ENCODE results near the gene STAG1.
"Not testable (repeated sequence)": the region's sequence is repeated elsewhere in the genome, so short reads cannot be mapped to it uniquely, and the experiment has no call there.

Gene STAG1

GRCh38 chr3:136532766-136533165, 219.4 kb downstream of the STAG1 start:
- H3K4me1 ChIP-seq (ENCODE audit: control insufficient read depth, low read depth, low read length), result no peaks in the 10 kb centered on the region
- no peak overlapping the region for H3K9ac ChIP-seq (ENCODE audit: low read length)
- no peak overlapping the region for H3K27ac ChIP-seq (ENCODE audit: low read depth, low read length)
- H3K23ac ChIP-seq (ENCODE audit: low read length), result no peak overlapping the region
- no peak overlapping the region for H3K56ac ChIP-seq (ENCODE audit: low read length)
- no peaks in the 10 kb centered on the region for H3K79me2 ChIP-seq (ENCODE audit: control insufficient read depth, insufficient read depth, low read length)
- H2BK5ac ChIP-seq (ENCODE audit: low read length), result no peak overlapping the region
- no peak overlapping the region for H2BK15ac ChIP-seq (replicated peaks; ENCODE audit: low read depth)
- no peak overlapping the region for H3K4me2 ChIP-seq (ENCODE audit: low read length)
- H3K18ac ChIP-seq (ENCODE audit: low read length), result no peak overlapping the region
- H2BK120ac ChIP-seq (ENCODE audit: low read depth, low read length), result no peak overlapping the region
- no peak overlapping the region for H4K5ac ChIP-seq (ENCODE audit: low read length)
- H3K79me1 ChIP-seq (ENCODE audit: low read length), result no peaks in the 10 kb centered on the region
- no peaks in the 10 kb centered on the region for H3K36me3 ChIP-seq (ENCODE audit: control insufficient read depth, insufficient read depth, low read length)
- no peak overlapping the region for H4K8ac ChIP-seq (ENCODE audit: low read depth, low read length)
- H3K27me3 ChIP-seq (ENCODE audit: insufficient read depth, low read length, poor library complexity), result no peaks in the 10 kb centered on the region
- DNase-seq, result no peak
- no peak overlapping the region for H3K4ac ChIP-seq (ENCODE audit: low read depth, low read length)
- no CpG with 5 or more reads among the region's 1 CpG for WGBS (ENCODE audit: extremely low coverage, insufficient coverage, low lambda C conversion rate)
- no peak overlapping the region for H3K4me3 ChIP-seq (ENCODE audit: low read length)
- no peak overlapping the region for H2AK5ac ChIP-seq (ENCODE audit: low read length)

GRCh38 chr3:136518102-136518501, 234.1 kb downstream of the STAG1 start:
- Histone ChIP-seq H3K23ac (ENCODE audit: low read length) (no peak overlapping the region), H2BK5ac (ENCODE audit: low read length) (no peak overlapping the region), H3K79me2 (ENCODE audit: control insufficient read depth, insufficient read depth, low read length) (no peaks in the 10 kb centered on the region), H3K9ac (ENCODE audit: low read length) (no peak overlapping the region), H4K5ac (ENCODE audit: low read length) (no peak overlapping the region), H3K4me3 (ENCODE audit: low read length) (no peak overlapping the region), H3K56ac (ENCODE audit: low read length) (no peak overlapping the region), H3K18ac (ENCODE audit: low read length) (no peak overlapping the region), H3K79me1 (ENCODE audit: low read length) (no peaks in the 10 kb centered on the region), H2AK5ac (ENCODE audit: low read length) (no peak overlapping the region), H2BK15ac (replicated peaks; ENCODE audit: low read depth) (no peak overlapping the region), H4K8ac (ENCODE audit: low read depth, low read length) (no peak overlapping the region), H3K4me2 (ENCODE audit: low read length) (no peak overlapping the region), H3K27ac (ENCODE audit: low read depth, low read length) (no peak overlapping the region), H3K4me1 (ENCODE audit: control insufficient read depth, low read depth, low read length) (no peaks in the 10 kb centered on the region), H3K4ac (ENCODE audit: low read depth, low read length) (no peak overlapping the region), H3K36me3 (ENCODE audit: control insufficient read depth, insufficient read depth, low read length) (no peaks in the 10 kb centered on the region), H2BK120ac (ENCODE audit: low read depth, low read length) (no peak overlapping the region), H3K27me3 (ENCODE audit: insufficient read depth, low read length, poor library complexity) (no peaks in the 10 kb centered on the region)
- no CpG with 5 or more reads among the region's 2 CpGs for WGBS (ENCODE audit: extremely low coverage, insufficient coverage, low lambda C conversion rate)
- DNase-seq, result no peak

DNA sequence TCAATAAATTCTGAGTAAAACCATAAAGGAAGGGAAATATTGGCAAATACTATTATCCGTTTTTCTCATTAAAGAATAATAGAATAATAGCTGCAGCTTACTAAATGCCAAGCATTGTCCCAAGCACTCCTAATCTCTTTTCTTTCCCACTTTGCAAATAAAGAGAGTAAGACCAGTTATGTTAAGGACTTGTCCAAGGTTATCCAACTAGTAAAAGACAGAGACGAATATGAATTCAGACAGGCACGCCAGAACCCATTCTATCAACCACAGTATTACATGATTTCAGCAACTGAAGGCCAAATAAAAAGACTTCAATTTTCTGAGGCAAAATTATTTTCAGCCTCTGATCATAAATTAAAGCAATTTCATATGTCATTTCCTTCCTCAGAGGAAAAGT, 235.5 kb downstream of the STAG1 start:
- no CpG with 5 or more reads among the region's 3 CpGs for WGBS (ENCODE audit: extremely low coverage, insufficient coverage, low lambda C conversion rate)
- Histone ChIP-seq H3K4ac (ENCODE audit: low read depth, low read length) (no peak overlapping the region), H3K9ac (ENCODE audit: low read length) (no peak overlapping the region), H3K27me3 (ENCODE audit: insufficient read depth, low read length, poor library complexity) (no peaks in the 10 kb centered on the region), H3K18ac (ENCODE audit: low read length) (no peak overlapping the region), H3K79me1 (ENCODE audit: low read length) (no peaks in the 10 kb centered on the region), H3K27ac (ENCODE audit: low read depth, low read length) (no peak overlapping the region), H2AK5ac (ENCODE audit: low read length) (no peak overlapping the region), H3K36me3 (ENCODE audit: control insufficient read depth, insufficient read depth, low read length) (no peaks in the 10 kb centered on the region), H3K4me3 (ENCODE audit: low read length) (no peak overlapping the region), H2BK15ac (replicated peaks; ENCODE audit: low read depth) (no peak overlapping the region), H3K4me1 (ENCODE audit: control insufficient read depth, low read depth, low read length) (no peaks in the 10 kb centered on the region), H3K79me2 (ENCODE audit: control insufficient read depth, insufficient read depth, low read length) (no peaks in the 10 kb centered on the region), H4K8ac (ENCODE audit: low read depth, low read length) (no peak overlapping the region), H2BK120ac (ENCODE audit: low read depth, low read length) (no peak overlapping the region), H4K5ac (ENCODE audit: low read length) (no peak overlapping the region), H3K23ac (ENCODE audit: low read length) (no peak overlapping the region), H3K56ac (ENCODE audit: low read length) (no peak overlapping the region), H3K4me2 (ENCODE audit: low read length) (no peak overlapping the region), H2BK5ac (ENCODE audit: low read length) (no peak overlapping the region)
- DNase-seq, result no peak

DNA sequence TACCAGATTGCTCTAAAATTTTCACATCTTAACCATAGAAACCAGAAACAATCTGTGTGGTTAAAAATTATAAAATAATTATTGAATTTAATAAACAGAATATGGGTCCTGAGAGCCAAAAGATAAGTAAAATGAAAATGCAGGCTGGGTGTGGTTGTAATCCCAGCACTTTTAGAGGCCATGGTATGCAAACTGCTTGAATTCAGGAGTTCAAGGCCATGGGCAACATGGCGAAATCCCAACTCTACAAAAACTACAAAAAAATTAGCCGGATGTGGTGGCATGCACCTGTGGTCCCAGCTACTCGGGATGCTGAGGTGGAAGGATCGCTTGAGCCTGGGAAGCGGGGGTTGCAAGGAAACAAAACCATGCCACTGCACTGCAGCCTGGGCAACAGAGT, 236.1 kb downstream of the STAG1 start:
- no peak overlapping the region for H4K5ac ChIP-seq (ENCODE audit: low read length)
- no peaks in the 10 kb centered on the region for H3K79me1 ChIP-seq (ENCODE audit: low read length)
- H3K56ac ChIP-seq (ENCODE audit: low read length), result no peak overlapping the region
- no peak overlapping the region for H3K23ac ChIP-seq (ENCODE audit: low read length)
- no peaks in the 10 kb centered on the region for H3K79me2 ChIP-seq (ENCODE audit: control insufficient read depth, insufficient read depth, low read length)
- no peaks in the 10 kb centered on the region for H3K4me1 ChIP-seq (ENCODE audit: control insufficient read depth, low read depth, low read length)
- no peak overlapping the region for H3K18ac ChIP-seq (ENCODE audit: low read length)
- H2AK5ac ChIP-seq (ENCODE audit: low read length), result no peak overlapping the region
- no peak overlapping the region for H3K4ac ChIP-seq (ENCODE audit: low read depth, low read length)
- WGBS (ENCODE audit: extremely low coverage, insufficient coverage, low lambda C conversion rate), result no CpG with 5 or more reads among the region's 5 CpGs
- H2BK120ac ChIP-seq (ENCODE audit: low read depth, low read length), result no peak overlapping the region
- H3K27me3 ChIP-seq (ENCODE audit: insufficient read depth, low read length, poor library complexity), result no peaks in the 10 kb centered on the region
- H3K27ac ChIP-seq (ENCODE audit: low read depth, low read length), result no peak overlapping the region
- H2BK15ac ChIP-seq (replicated peaks; ENCODE audit: low read depth), result no peak overlapping the region
- H3K4me2 ChIP-seq (ENCODE audit: low read length), result no peak overlapping the region
- DNase-seq, result no peak
- no peaks in the 10 kb centered on the region for H3K36me3 ChIP-seq (ENCODE audit: control insufficient read depth, insufficient read depth, low read length)
- no peak overlapping the region for H3K4me3 ChIP-seq (ENCODE audit: low read length)
- H2BK5ac ChIP-seq (ENCODE audit: low read length), result no peak overlapping the region
- no peak overlapping the region for H3K9ac ChIP-seq (ENCODE audit: low read length)
- H4K8ac ChIP-seq (ENCODE audit: low read depth, low read length), result no peak overlapping the region

GRCh38 chr3:136514533-136514932, 237.6 kb downstream of the STAG1 start:
- not testable (repeated sequence) for H3K4me3 ChIP-seq (ENCODE audit: low read length); H3K36me3 ChIP-seq (ENCODE audit: control insufficient read depth, insufficient read depth, low read length); H2BK5ac ChIP-seq (ENCODE audit: low read length); H2AK5ac ChIP-seq (ENCODE audit: low read length); H3K27ac ChIP-seq (ENCODE audit: low read depth, low read length); H3K79me1 ChIP-seq (ENCODE audit: low read length); H4K8ac ChIP-seq (ENCODE audit: low read depth, low read length); H2BK15ac ChIP-seq (replicated peaks; ENCODE audit: low read depth); H3K23ac ChIP-seq (ENCODE audit: low read length); H3K4me1 ChIP-seq (ENCODE audit: control insufficient read depth, low read depth, low read length); DNase-seq; H3K79me2 ChIP-seq (ENCODE audit: control insufficient read depth, insufficient read depth, low read length); H3K18ac ChIP-seq (ENCODE audit: low read length); H3K56ac ChIP-seq (ENCODE audit: low read length); H3K4ac ChIP-seq (ENCODE audit: low read depth, low read length); H3K9ac ChIP-seq (ENCODE audit: low read length); H3K27me3 ChIP-seq (ENCODE audit: insufficient read depth, low read length, poor library complexity); H2BK120ac ChIP-seq (ENCODE audit: low read depth, low read length); H4K5ac ChIP-seq (ENCODE audit: low read length); H3K4me2 ChIP-seq (ENCODE audit: low read length)
- WGBS (ENCODE audit: extremely low coverage, insufficient coverage, low lambda C conversion rate), result no CpG with 5 or more reads among the region's 7 CpGs

- Histone ChIP-seq H2BK5ac (ENCODE audit: low read length) (no peak overlapping the region), H3K9ac (ENCODE audit: low read length) (no peak overlapping the region), H2BK15ac (replicated peaks; ENCODE audit: low read depth) (no peak overlapping the region), H3K36me3 (ENCODE audit: control insufficient read depth, insufficient read depth, low read length) (no peaks in the 10 kb centered on the region), H3K27me3 (ENCODE audit: insufficient read depth, low read length, poor library complexity) (no peaks in the 10 kb centered on the region), H3K79me1 (ENCODE audit: low read length) (no peaks in the 10 kb centered on the region), H4K5ac (ENCODE audit: low read length) (no peak overlapping the region), H3K18ac (ENCODE audit: low read length) (no peak overlapping the region), H4K8ac (ENCODE audit: low read depth, low read length) (no peak overlapping the region), H3K23ac (ENCODE audit: low read length) (no peak overlapping the region), H3K27ac (ENCODE audit: low read depth, low read length) (no peak overlapping the region), H2BK120ac (ENCODE audit: low read depth, low read length) (no peak overlapping the region), H3K56ac (ENCODE audit: low read length) (no peak overlapping the region), H3K4me2 (ENCODE audit: low read length) (no peak overlapping the region), H3K4me3 (ENCODE audit: low read length) (no peak overlapping the region), H2AK5ac (ENCODE audit: low read length) (no peak overlapping the region), H3K79me2 (ENCODE audit: control insufficient read depth, insufficient read depth, low read length) (no peaks in the 10 kb centered on the region), H3K4me1 (ENCODE audit: control insufficient read depth, low read depth, low read length) (no peaks in the 10 kb centered on the region), H3K4ac (ENCODE audit: low read depth, low read length) (no peak overlapping the region)
- no CpG with 5 or more reads among the region's 2 CpGs for WGBS (ENCODE audit: extremely low coverage, insufficient coverage, low lambda C conversion rate)
- no peak for DNase-seq
These were observed 238.8 kb downstream of the STAG1 start for GRCh38 chr3:136513367-136513766.
